ENCODE results near the gene HHLA2. TPM values are rescaled to one million over a fixed set of nuclear protein-coding genes. Genes with fewer than 3 reads are reported as not detected.

Gene HHLA2
- total RNA-seq, 1 experiment from 2014 or later: 0.07 TPM

GRCh38 chr3:108401836-108402235, 105.5 kb downstream of the HHLA2 start:
- TF ChIP-seq NR2C2 (CRISPR knock-in tag; IDR thresholded peaks at IDR 0.05): no peak
- no peak for TF ChIP-seq ZNF317 (CRISPR knock-in tag; IDR thresholded peaks at IDR 0.05; ENCODE audit: borderline replicate concordance, low read depth)
- no peak for TF ChIP-seq ZNF121 (CRISPR knock-in tag; IDR thresholded peaks at IDR 0.05)
- no peak for TF ChIP-seq ATF3 (CRISPR knock-in tag; conservative IDR thresholded peaks at IDR 0.05)
- no peak for TF ChIP-seq ZNF532 (CRISPR knock-in tag; IDR thresholded peaks at IDR 0.05; ENCODE audit: borderline replicate concordance)
- CTCF ChIA-PET: no interaction called here

GRCh38 chr3:108403198-108403597, 106.8 kb downstream of the HHLA2 start:
- TF ChIP-seq ZBTB21 (CRISPR knock-in tag; IDR thresholded peaks at IDR 0.05; ENCODE audit: borderline replicate concordance) (no peak), ZSCAN18 (CRISPR knock-in tag; IDR thresholded peaks at IDR 0.05) (no peak), NR2C2 (CRISPR knock-in tag; IDR thresholded peaks at IDR 0.05) (no peak), RORB (CRISPR knock-in tag; IDR thresholded peaks at IDR 0.05) (no peak), HMGXB4 (CRISPR knock-in tag; IDR thresholded peaks at IDR 0.05) (no peak), USF1 (CRISPR knock-in tag; IDR thresholded peaks at IDR 0.05) (no peak), IRF2 (CRISPR knock-in tag; IDR thresholded peaks at IDR 0.05; ENCODE audit: borderline replicate concordance, low read depth) (no peak), ZNF396 (CRISPR knock-in tag; IDR thresholded peaks at IDR 0.05; ENCODE audit: borderline replicate concordance) (no peak), ZNF532 (CRISPR knock-in tag; IDR thresholded peaks at IDR 0.05; ENCODE audit: borderline replicate concordance) (no peak), SP1 (CRISPR knock-in tag; conservative IDR thresholded peaks at IDR 0.05) (no peak), ZNF416 (CRISPR knock-in tag; IDR thresholded peaks at IDR 0.05) (no peak), ERG (CRISPR knock-in tag; IDR thresholded peaks at IDR 0.05) (no peak), ZNF671 (CRISPR knock-in tag; IDR thresholded peaks at IDR 0.05) (no peak), ZNF512 (CRISPR knock-in tag; IDR thresholded peaks at IDR 0.05; ENCODE audit: borderline replicate concordance) (no peak)
- H3K9me3 Mint-ChIP-seq: peaks cover 8% of the 10 kb centered on the region
- CTCF ChIA-PET: no interaction called here

More at GRCh38 chr3:108401836-108402235, 105.5 kb downstream of the HHLA2 start:
- POLR2A ChIA-PET: no interaction called here
- Mint-ChIP-seq H3K36me3 (no peaks in the 10 kb centered on the region), H3K27me3 (ENCODE audit: low read depth) (no peaks in the 10 kb centered on the region), H3K9me3 (peaks cover 8% of the 10 kb centered on the region), H3K27ac (no peak overlapping the region), H3K4me1 (peaks cover 2% of the 10 kb centered on the region), H3K4me3 (no peak overlapping the region)
- ATAC-seq (no peak), DNase-seq (ENCODE audit: low spot score) (no peak)

More at GRCh38 chr3:108403198-108403597, 106.8 kb downstream of the HHLA2 start:
- H3K36me3 Mint-ChIP-seq: no peaks in the 10 kb centered on the region
- H3K27ac Mint-ChIP-seq: no peak overlapping the region
- ATAC-seq (no peak), DNase-seq (ENCODE audit: low spot score) (no peak)
- H3K27me3 Mint-ChIP-seq (ENCODE audit: low read depth): no peaks in the 10 kb centered on the region
- H3K4me3 Mint-ChIP-seq: no peak overlapping the region
- POLR2A ChIA-PET: interaction anchor here (0.6 kb wide), 1 partner anchor 1016 kb away, joined by 3 read pairs; no protein-coding TSS in a partner anchor
- peaks cover 16% of the 10 kb centered on the region for H3K4me1 Mint-ChIP-seq

Data from WTC11 (cell line).